Measurements from ENCODE around the gene CAB39. TPM values are rescaled to one million over a fixed set of nuclear protein-coding genes. Genes with fewer than 3 reads are reported as not detected.

CAB39 gene
- total and polyA plus RNA-seq, 8 donors = 9.9 to 41.6 (median 21.0) TPM

GRCh38 chr2:230703514-230703913, 9.1 kb upstream of the CAB39 start:
- 73 to 75% methylated on average over 3 of the region's 3 CpGs for WGBS, 2 donors
- H3K4me1 ChIP-seq = no peaks in the 10 kb centered on the region
- H3K27me3 ChIP-seq = no peaks in the 10 kb centered on the region
- H3K27ac ChIP-seq = no peak overlapping the region
- FAIRE-seq (no peak), DNase-seq (no peak), ATAC-seq (no peak)
- no peak for TF ChIP-seq CTCF (IDR thresholded peaks at IDR 0.05)
- H3K4me3 ChIP-seq = no peak overlapping the region
- no peaks in the 10 kb centered on the region for H3K9me3 ChIP-seq
- intact Hi-C loops (cut with DNase I) = loop anchor here in 1 of 3 donors (10.0 kb wide), 1 partner anchor 91 kb away; no protein-coding TSS in a partner anchor
- no peaks in the 10 kb centered on the region for H3K36me3 ChIP-seq

GRCh38 chr2:230706053-230706521, 6.6 kb upstream of the CAB39 start:
- peak in 3 of 4 donors; percentile 21 to 60 (median 52) for ATAC-seq

GRCh38 chr2:230706966-230707365, 5.7 kb upstream of the CAB39 start:
- H3K9me3 ChIP-seq = no peaks in the 10 kb centered on the region
- no peak for ATAC-seq
- no peak for DNase-seq

More at GRCh38 chr2:230706053-230706521, 6.6 kb upstream of the CAB39 start:
- H3K27me3 ChIP-seq = no peaks in the 10 kb centered on the region
- no peak overlapping the region for H3K4me3 ChIP-seq
- H3K36me3 ChIP-seq = no peaks in the 10 kb centered on the region
- no peak for FAIRE-seq
- no peak for TF ChIP-seq CTCF (IDR thresholded peaks at IDR 0.05)
- H3K9me3 ChIP-seq = no peaks in the 10 kb centered on the region
- H3K4me1 ChIP-seq = no peaks in the 10 kb centered on the region
- no peak overlapping the region for H3K27ac ChIP-seq
- no peak for DNase-seq
- WGBS, 2 donors = 71 to 77% methylated on average over 3 of the region's 3 CpGs
- intact Hi-C loops (cut with DNase I) = loop anchor here in 1 of 3 donors (10.0 kb wide), 1 partner anchor 89 kb away; no protein-coding TSS in a partner anchor

GRCh38 chr2:230708204-230708603, 4.4 kb upstream of the CAB39 start:
- ATAC-seq (no peak), FAIRE-seq (no peak), DNase-seq (no peak)
- Histone ChIP-seq H3K4me1 (peaks cover 0 to 3% (median 0%) of the 10 kb centered on the region in 3 donors), H3K27me3 (no peaks in the 10 kb centered on the region), H3K36me3 (no peaks in the 10 kb centered on the region), H3K4me3 (no peak overlapping the region), H3K9me3 (no peaks in the 10 kb centered on the region), H3K27ac (no peak overlapping the region)
- WGBS, 2 donors = 26 to 46% methylated on average over 7 of the region's 7 CpGs
- intact Hi-C loops (cut with DNase I) = loop anchor here in 1 of 3 donors (10.0 kb wide), 1 partner anchor 87 kb away; no protein-coding TSS in a partner anchor
- no peak for TF ChIP-seq CTCF (IDR thresholded peaks at IDR 0.05)

More at GRCh38 chr2:230706966-230707365, 5.7 kb upstream of the CAB39 start:
- Histone ChIP-seq H3K27ac (no peak overlapping the region), H3K4me3 (no peak overlapping the region), H3K4me1 (peaks cover 0 to under 1% (median 0%) of the 10 kb centered on the region in 3 donors), H3K27me3 (no peaks in the 10 kb centered on the region), H3K36me3 (no peaks in the 10 kb centered on the region)
- TF ChIP-seq CTCF (IDR thresholded peaks at IDR 0.05) = no peak
- intact Hi-C loops (cut with DNase I) = loop anchor here in 1 of 3 donors (10.0 kb wide), 1 partner anchor 88 kb away; no protein-coding TSS in a partner anchor
- no peak for FAIRE-seq
- 83% methylated on average over 8 of the region's 8 CpGs for WGBS, 2 donors

- WGBS, 2 donors = 77 to 88% methylated on average over 11 of the region's 11 CpGs
- intact Hi-C loops (cut with DNase I) = no loop called here
- FAIRE-seq (no peak), ATAC-seq (no peak), DNase-seq (no peak)
- H3K27ac ChIP-seq = no peak overlapping the region
- H3K9me3 ChIP-seq = no peaks in the 10 kb centered on the region
- H3K4me3 ChIP-seq = no peak overlapping the region
- H3K36me3 ChIP-seq = no peaks in the 10 kb centered on the region
- H3K4me1 ChIP-seq = peaks cover 0 to 23% (median 8%) of the 10 kb centered on the region in 3 donors
- TF ChIP-seq CTCF (IDR thresholded peaks at IDR 0.05) = no peak
- H3K27me3 ChIP-seq = no peaks in the 10 kb centered on the region
Observed at GRCh38 chr2:230711224-230711623, 1.4 kb upstream of the CAB39 start.
